HG03378 (cell line): Measurements from ENCODE around the gene ASB6.

Source experiments
- ATAC-seq: cut with Tn5 transposase; IDR thresholded peaks from one replicate; pipeline ENCODE4 v1.9.1; 2021; ENCODE audit warnings: mild to moderate bottlenecking, moderate library complexity; ENCODE audit not compliant: unreplicated experiment

ASB6 gene

GRCh38 chr9:129641750-129642585 lies at the start of gene ASB6:
Gene ASB6, minus strand, starts transcription at chr9:129642151. Its CDS starts 152 bp downstream, at chr9:129641999.
- peak; percentile 64 for ATAC-seq

GRCh38 chr9:129688285-129689043 lies 46.5 kb upstream of the ASB6 start:
- ATAC-seq: no peak

GRCh38 chr9:129687391-129687790 lies 45.4 kb upstream of the ASB6 start:
- ATAC-seq: no peak

- no peak for ATAC-seq
Measured at GRCh38 chr9:129686736-129687135, 44.8 kb upstream of the ASB6 start.

- ATAC-seq: no peak
Measured at GRCh38 chr9:129685933-129686259, 43.9 kb upstream of the ASB6 start.

GRCh38 chr9:129685220-129685932 lies 43.4 kb upstream of the ASB6 start:
- ATAC-seq: no peak

- no peak for ATAC-seq
Measured at GRCh38 chr9:129682381-129682780, 40.4 kb upstream of the ASB6 start.

- ATAC-seq: no peak
Measured at GRCh38 chr9:129681924-129682323, 40.0 kb upstream of the ASB6 start.

- no peak for ATAC-seq
Measured at GRCh38 chr9:129679537-129679936, 37.6 kb upstream of the ASB6 start.

GRCh38 chr9:129678844-129679243 lies 36.9 kb upstream of the ASB6 start:
- no peak for ATAC-seq

- ATAC-seq: no peak
Measured at GRCh38 chr9:129677456-129677855, 35.5 kb upstream of the ASB6 start.

GRCh38 chr9:129676975-129677374 lies 35.0 kb upstream of the ASB6 start:
- ATAC-seq: no peak

GRCh38 chr9:129676287-129676686 lies 34.3 kb upstream of the ASB6 start:
- no peak for ATAC-seq

- no peak for ATAC-seq
Measured at GRCh38 chr9:129675620-129676019, 33.7 kb upstream of the ASB6 start.

GRCh38 chr9:129674229-129674628 lies 32.3 kb upstream of the ASB6 start:
- no peak for ATAC-seq

- ATAC-seq: no peak
Measured at GRCh38 chr9:129673602-129674001, 31.7 kb upstream of the ASB6 start.

- ATAC-seq: no peak
Measured at GRCh38 chr9:129672702-129673101, 30.8 kb upstream of the ASB6 start.

GRCh38 chr9:129671519-129671918 lies 29.6 kb upstream of the ASB6 start:
- no peak for ATAC-seq

GRCh38 chr9:129671065-129671464 lies 29.1 kb upstream of the ASB6 start:
- no peak for ATAC-seq

GRCh38 chr9:129669946-129670345 lies 28.0 kb upstream of the ASB6 start:
- ATAC-seq: no peak

GRCh38 chr9:129669141-129669718 lies 27.3 kb upstream of the ASB6 start:
- ATAC-seq: no peak
